GM23338 (cell line): ENCODE measurements around the gene IGSF5. TPM values are rescaled to one million over a fixed set of nuclear protein-coding genes. Genes with fewer than 3 reads are reported as not detected.

Experiments used
- ATAC-seq: fragments of 200-7000 bp; cut with Tn5 transposase; 3 replicates; pipeline ENCODE4 v1.9.1; 2020
- DNase-seq: peaks from one replicate; pipeline ENCODE4 v3.0.0-alpha.2; 2015; ENCODE audit warnings: low spot score
- H2AFZ ChIP-seq: fragments of 200-600 bp; sonication (generic); 2 replicates; pipeline ENCODE4 v1.8.0; 2016; ENCODE audit warnings: antibody characterized with exemption, mild to moderate bottlenecking, moderate library complexity
- H3F3A ChIP-seq: fragments of 200-600 bp; sonication (generic); replicated peaks from 2 replicates; pipeline ENCODE4 v1.8.0; 2017; ENCODE audit warnings: antibody characterized with exemption, mixed run types, low read depth
- H3K27ac ChIP-seq: fragments of 200-600 bp; sonication (generic); 2 replicates; pipeline ENCODE4 v1.6.1; 2016; ENCODE audit warnings: low read depth
- H3K27me3 ChIP-seq: fragments of 200-600 bp; sonication (generic); 2 replicates; pipeline ENCODE4 v1.8.0; 2016; ENCODE audit warnings: mild to moderate bottlenecking, mixed run types, moderate library complexity; ENCODE audit not compliant: insufficient read depth
- H3K36me3 ChIP-seq: fragments of 200-600 bp; sonication (generic); 2 replicates; pipeline ENCODE4 v1.8.0; 2016; ENCODE audit warnings: mild to moderate bottlenecking; ENCODE audit not compliant: insufficient read depth
- H3K4me1 ChIP-seq: fragments of 200-600 bp; sonication (generic); 2 replicates; pipeline ENCODE4 v1.8.0; 2016; ENCODE audit warnings: mild to moderate bottlenecking, moderate library complexity; ENCODE audit not compliant: insufficient read depth
- H3K4me2 ChIP-seq: fragments of 200-600 bp; sonication (generic); 2 replicates; pipeline ENCODE4 v1.7.1; 2017; ENCODE audit warnings: mixed run types
- H3K4me3 ChIP-seq: fragments of 200-600 bp; sonication (generic); 2 replicates; pipeline ENCODE4 v1.6.1; 2016; ENCODE audit warnings: mixed run types
- H3K79me2 ChIP-seq: fragments of 200-600 bp; sonication (generic); replicated peaks from 2 replicates; pipeline ENCODE4 v1.8.0; 2017; ENCODE audit warnings: mild to moderate bottlenecking; ENCODE audit not compliant: insufficient read depth
- H3K9me2 ChIP-seq: fragments of 200-600 bp; sonication (generic); 2 replicates; pipeline ENCODE4 v1.8.0; 2017; ENCODE audit not compliant: insufficient read depth
- H4K20me1 ChIP-seq: fragments of 200-600 bp; sonication (generic); replicated peaks from 2 replicates; pipeline ENCODE4 v1.8.0; 2017; ENCODE audit warnings: mild to moderate bottlenecking; ENCODE audit not compliant: insufficient read depth
- H3K27ac Mint-ChIP-seq: 2 replicates; pipeline ENCODE4 v1.8.0; 2020; ENCODE audit warnings: inconsistent platforms, mild to moderate bottlenecking, moderate library complexity, mixed read lengths
- H3K27me3 Mint-ChIP-seq: 3 replicates; pipeline ENCODE4 v1.8.0; 2022; ENCODE audit warnings: low read depth, mild to moderate bottlenecking, moderate library complexity, mixed read lengths, inconsistent platforms; ENCODE audit not compliant: insufficient read depth, poor library complexity
- H3K36me3 Mint-ChIP-seq: 3 replicates; pipeline ENCODE4 v1.8.0; 2021; ENCODE audit warnings: low read depth, mild to moderate bottlenecking, inconsistent platforms, moderate library complexity, mixed read lengths
- H3K4me1 Mint-ChIP-seq: 3 replicates; pipeline ENCODE4 v1.8.0; 2020; ENCODE audit warnings: mild to moderate bottlenecking, inconsistent platforms, mixed read lengths
- H3K4me3 Mint-ChIP-seq: 3 replicates; pipeline ENCODE4 v1.8.0; 2021; ENCODE audit warnings: moderate library complexity, mild to moderate bottlenecking, inconsistent platforms, mixed read lengths
- H3K9me3 Mint-ChIP-seq: 3 replicates; pipeline ENCODE4 v1.8.0; 2020; ENCODE audit warnings: moderate library complexity, mild to moderate bottlenecking, inconsistent platforms, mixed read lengths
- EZH2 ChIP-seq: fragments of 200-600 bp; sonication (generic); IDR thresholded peaks from one replicate; pipeline ENCODE4 v1.8.0; 2017; ENCODE audit warnings: antibody characterized with exemption, mild to moderate bottlenecking, low read depth; ENCODE audit not compliant: unreplicated experiment
- JUNB ChIP-seq: IDR thresholded peaks from one replicate; pipeline ENCODE4 v1.6.1; 2016; ENCODE audit warnings: antibody characterized with exemption; ENCODE audit not compliant: unreplicated experiment
- POLR2AphosphoS5 ChIP-seq: IDR thresholded peaks from 2 replicates; pipeline ENCODE4 v1.6.1; 2016; ENCODE audit warnings: antibody characterized with exemption, low read depth
- ZNF114 ChIP-seq: fragments of 250-450 bp; sonication (Bioruptor Pico); IDR thresholded peaks from 2 replicates; pipeline ENCODE4 v1.5.0; 2020; ENCODE audit warnings: mild to moderate bottlenecking, moderate library complexity
- ZNF331 ChIP-seq: fragments of 250-450 bp; sonication (Bioruptor Pico); IDR thresholded peaks from 2 replicates; pipeline ENCODE4 v1.5.0; 2020; ENCODE audit warnings: low read depth, mild to moderate bottlenecking, moderate library complexity
- polyA plus RNA-seq: library from polyadenylated mRNA; unstranded; fragments of >200 nt; fragmentation: Nextera tagmentation; extraction: Ambion mirVana; gene quantifications from 2 replicates; pipeline ENCODE4 v1.2.1, GENCODE V29; 2016
- total RNA-seq: library from RNA; depleted of rRNA; stranded (reverse); fragments of >200 nt; shearing (Covaris generic); gene quantifications from 2 replicates; pipeline ENCODE4 v1.2.3, GENCODE V29; 2014
- TF ChIP-seq, protein P1 (sequence below): IDR thresholded peaks from one replicate; pipeline ENCODE4 v1.6.1; 2018; ENCODE audit warnings: antibody characterized with exemption; ENCODE audit not compliant: unreplicated experiment
- TF ChIP-seq, protein P2 (sequence below): IDR thresholded peaks from 2 replicates; pipeline ENCODE4 v1.6.1; 2016; ENCODE audit warnings: antibody characterized with exemption
- TF ChIP-seq, protein P3 (sequence below), 2 experiments: fragments of 200-600 bp in 1 of 2; sonication (generic) in 1 of 2; conservative IDR thresholded peaks; 2 replicates each; pipeline versions ENCODE4 v1.5.1 to v1.6.1; 2016 to 2017; ENCODE audit warnings: antibody characterized with exemption in 2 of 2, low read depth in 2 of 2, mild to moderate bottlenecking in 2 of 2, moderate library complexity in 1 of 2

The IGSF5 gene
- total and polyA plus RNA-seq, 2 experiments from 2014 or later, result 4.4 to 10.1 TPM

DNA sequence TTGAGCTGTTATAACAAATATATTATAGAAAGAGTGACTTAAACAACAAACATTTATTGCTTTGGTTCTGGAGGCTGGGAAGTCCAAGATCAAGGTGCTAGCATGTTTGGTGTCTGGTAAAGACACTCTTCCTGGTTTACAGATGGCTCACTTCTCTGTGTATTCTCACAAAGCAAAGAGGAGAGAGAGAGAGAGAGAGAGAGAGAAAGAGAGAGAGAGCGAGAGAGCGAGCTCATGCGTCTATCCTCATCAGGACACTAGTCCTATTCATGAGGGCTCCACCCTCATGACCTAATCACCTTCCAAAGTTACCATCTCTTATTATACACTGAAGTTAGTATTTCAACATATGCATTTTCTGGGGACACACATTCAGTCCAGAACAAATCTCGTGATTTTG is 89.6 kb downstream of the IGSF5 start (continued):
- TF ChIP-seq, protein P1, sequence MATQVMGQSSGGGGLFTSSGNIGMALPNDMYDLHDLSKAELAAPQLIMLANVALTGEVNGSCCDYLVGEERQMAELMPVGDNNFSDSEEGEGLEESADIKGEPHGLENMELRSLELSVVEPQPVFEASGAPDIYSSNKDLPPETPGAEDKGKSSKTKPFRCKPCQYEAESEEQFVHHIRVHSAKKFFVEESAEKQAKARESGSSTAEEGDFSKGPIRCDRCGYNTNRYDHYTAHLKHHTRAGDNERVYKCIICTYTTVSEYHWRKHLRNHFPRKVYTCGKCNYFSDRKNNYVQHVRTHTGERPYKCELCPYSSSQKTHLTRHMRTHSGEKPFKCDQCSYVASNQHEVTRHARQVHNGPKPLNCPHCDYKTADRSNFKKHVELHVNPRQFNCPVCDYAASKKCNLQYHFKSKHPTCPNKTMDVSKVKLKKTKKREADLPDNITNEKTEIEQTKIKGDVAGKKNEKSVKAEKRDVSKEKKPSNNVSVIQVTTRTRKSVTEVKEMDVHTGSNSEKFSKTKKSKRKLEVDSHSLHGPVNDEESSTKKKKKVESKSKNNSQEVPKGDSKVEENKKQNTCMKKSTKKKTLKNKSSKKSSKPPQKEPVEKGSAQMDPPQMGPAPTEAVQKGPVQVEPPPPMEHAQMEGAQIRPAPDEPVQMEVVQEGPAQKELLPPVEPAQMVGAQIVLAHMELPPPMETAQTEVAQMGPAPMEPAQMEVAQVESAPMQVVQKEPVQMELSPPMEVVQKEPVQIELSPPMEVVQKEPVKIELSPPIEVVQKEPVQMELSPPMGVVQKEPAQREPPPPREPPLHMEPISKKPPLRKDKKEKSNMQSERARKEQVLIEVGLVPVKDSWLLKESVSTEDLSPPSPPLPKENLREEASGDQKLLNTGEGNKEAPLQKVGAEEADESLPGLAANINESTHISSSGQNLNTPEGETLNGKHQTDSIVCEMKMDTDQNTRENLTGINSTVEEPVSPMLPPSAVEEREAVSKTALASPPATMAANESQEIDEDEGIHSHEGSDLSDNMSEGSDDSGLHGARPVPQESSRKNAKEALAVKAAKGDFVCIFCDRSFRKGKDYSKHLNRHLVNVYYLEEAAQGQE, result no peak
- TF ChIP-seq, protein P2, sequence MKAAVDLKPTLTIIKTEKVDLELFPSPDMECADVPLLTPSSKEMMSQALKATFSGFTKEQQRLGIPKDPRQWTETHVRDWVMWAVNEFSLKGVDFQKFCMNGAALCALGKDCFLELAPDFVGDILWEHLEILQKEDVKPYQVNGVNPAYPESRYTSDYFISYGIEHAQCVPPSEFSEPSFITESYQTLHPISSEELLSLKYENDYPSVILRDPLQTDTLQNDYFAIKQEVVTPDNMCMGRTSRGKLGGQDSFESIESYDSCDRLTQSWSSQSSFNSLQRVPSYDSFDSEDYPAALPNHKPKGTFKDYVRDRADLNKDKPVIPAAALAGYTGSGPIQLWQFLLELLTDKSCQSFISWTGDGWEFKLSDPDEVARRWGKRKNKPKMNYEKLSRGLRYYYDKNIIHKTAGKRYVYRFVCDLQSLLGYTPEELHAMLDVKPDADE, result no peak

DNA sequence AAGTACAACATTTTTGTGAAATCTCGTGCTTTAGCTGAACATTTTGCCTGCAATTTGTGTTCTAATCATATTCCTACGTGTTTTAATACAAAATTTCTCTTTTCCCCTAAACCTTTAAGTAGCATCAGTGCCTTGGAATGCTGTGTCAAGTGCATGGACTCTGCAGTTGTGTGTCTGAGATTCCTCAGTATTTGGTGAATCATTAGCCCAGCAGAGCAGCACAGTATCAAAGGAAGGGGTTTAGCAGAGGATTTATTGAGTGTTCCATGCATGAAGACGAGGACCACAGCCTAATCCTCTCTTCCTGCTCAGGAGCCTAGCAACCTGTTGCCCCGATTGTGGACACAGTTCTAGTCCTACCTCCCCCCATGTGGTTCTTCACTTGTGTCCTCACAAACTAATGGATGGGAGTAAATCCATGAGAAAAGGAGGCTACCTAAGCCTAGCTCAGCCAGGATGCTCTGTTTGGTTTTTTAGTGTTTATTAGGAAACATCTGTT is 92.9 kb downstream of the IGSF5 start:
- DNase-seq, result no peak
- H3K36me3 Mint-ChIP-seq, result no peaks in the 10 kb centered on the region; the same call in 2 of the 3 replicates
- Histone ChIP-seq H3K9me2 (no peaks in the 10 kb centered on the region), H3K79me2 (no peaks in the 10 kb centered on the region), H3K4me1 (peaks cover 5% of the 10 kb centered on the region; the same call in 1 of the 2 replicates), H3K27ac (no peak overlapping the region), H2AFZ (no peak overlapping the region), H3K27me3 (no peaks in the 10 kb centered on the region), H3K4me2 (no peak overlapping the region), H3F3A (no peaks in the 10 kb centered on the region), H3K36me3 (no peaks in the 10 kb centered on the region), H4K20me1 (no peaks in the 10 kb centered on the region), H3K4me3 (no peak overlapping the region)
- peaks cover 12% of the 10 kb centered on the region for H3K4me1 Mint-ChIP-seq
- ATAC-seq, result no peak
- no peak overlapping the region for H3K4me3 Mint-ChIP-seq
- H3K27ac Mint-ChIP-seq, result no peak overlapping the region
- H3K9me3 Mint-ChIP-seq, result no peaks in the 10 kb centered on the region
- no peaks in the 10 kb centered on the region for H3K27me3 Mint-ChIP-seq
- TF ChIP-seq JUNB (no peak), EZH2 (no peak), ZNF114 (no peak), POLR2AphosphoS5 (no peak), ZNF331 (CRISPR knock-in tag) (no peak)
- TF ChIP-seq, protein P1, result no peak
- TF ChIP-seq, protein P3, sequence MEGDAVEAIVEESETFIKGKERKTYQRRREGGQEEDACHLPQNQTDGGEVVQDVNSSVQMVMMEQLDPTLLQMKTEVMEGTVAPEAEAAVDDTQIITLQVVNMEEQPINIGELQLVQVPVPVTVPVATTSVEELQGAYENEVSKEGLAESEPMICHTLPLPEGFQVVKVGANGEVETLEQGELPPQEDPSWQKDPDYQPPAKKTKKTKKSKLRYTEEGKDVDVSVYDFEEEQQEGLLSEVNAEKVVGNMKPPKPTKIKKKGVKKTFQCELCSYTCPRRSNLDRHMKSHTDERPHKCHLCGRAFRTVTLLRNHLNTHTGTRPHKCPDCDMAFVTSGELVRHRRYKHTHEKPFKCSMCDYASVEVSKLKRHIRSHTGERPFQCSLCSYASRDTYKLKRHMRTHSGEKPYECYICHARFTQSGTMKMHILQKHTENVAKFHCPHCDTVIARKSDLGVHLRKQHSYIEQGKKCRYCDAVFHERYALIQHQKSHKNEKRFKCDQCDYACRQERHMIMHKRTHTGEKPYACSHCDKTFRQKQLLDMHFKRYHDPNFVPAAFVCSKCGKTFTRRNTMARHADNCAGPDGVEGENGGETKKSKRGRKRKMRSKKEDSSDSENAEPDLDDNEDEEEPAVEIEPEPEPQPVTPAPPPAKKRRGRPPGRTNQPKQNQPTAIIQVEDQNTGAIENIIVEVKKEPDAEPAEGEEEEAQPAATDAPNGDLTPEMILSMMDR (conservative IDR thresholded peaks at IDR 0.05; ENCODE audit: low read depth in 2 of 2), result no peak
